BLaER1 treated with 17β-estradiol and CSF1 and Interleukin-3, amounts not matched to agents 10 nM and 100 nM (cell line): Measurements from ENCODE around the gene AMOT.

Source experiments
- H3K27ac ChIP-seq, 11 experiments: shearing (Covaris generic); formaldehyde crosslinking; 2 replicates each; pipeline ENCODE4 v1.8.1; 2022
- H3K27me3 ChIP-seq, 11 experiments: shearing (Covaris generic); formaldehyde crosslinking; 2 replicates each; pipeline ENCODE4 v1.8.1; 2022
- H3K36me3 ChIP-seq, 11 experiments: shearing (Covaris generic); formaldehyde crosslinking; 2 replicates each; pipeline ENCODE4 v1.8.1; 2022
- H3K4me1 ChIP-seq, 10 experiments: shearing (Covaris generic); formaldehyde crosslinking; 2 replicates each; pipeline ENCODE4 v1.8.1; 2022
- H3K4me2 ChIP-seq, 11 experiments: shearing (Covaris generic); formaldehyde crosslinking; 2 replicates each; pipeline ENCODE4 v1.8.1; 2022
- H3K4me3 ChIP-seq, 10 experiments: shearing (Covaris generic); formaldehyde crosslinking; 2 replicates each; pipeline ENCODE4 v1.8.1; 2022
- H3K9ac ChIP-seq, 11 experiments: shearing (Covaris generic); formaldehyde crosslinking; 2 replicates each; pipeline ENCODE4 v1.8.1; 2022
- H3K9me3 ChIP-seq, 11 experiments: shearing (Covaris generic); formaldehyde crosslinking; replicated peaks in 1 of 11; 2 replicates each; pipeline ENCODE4 v1.8.1; 2022
- H4K20me1 ChIP-seq, 11 experiments: shearing (Covaris generic); formaldehyde crosslinking; 2 replicates each; pipeline ENCODE4 v1.8.1; 2022
- Cebpa-rat ChIP-seq, 11 experiments: shearing (Covaris generic); IDR thresholded peaks; 2 replicates each; pipeline ENCODE4 v1.8.1; 2022

AMOT gene

DNA sequence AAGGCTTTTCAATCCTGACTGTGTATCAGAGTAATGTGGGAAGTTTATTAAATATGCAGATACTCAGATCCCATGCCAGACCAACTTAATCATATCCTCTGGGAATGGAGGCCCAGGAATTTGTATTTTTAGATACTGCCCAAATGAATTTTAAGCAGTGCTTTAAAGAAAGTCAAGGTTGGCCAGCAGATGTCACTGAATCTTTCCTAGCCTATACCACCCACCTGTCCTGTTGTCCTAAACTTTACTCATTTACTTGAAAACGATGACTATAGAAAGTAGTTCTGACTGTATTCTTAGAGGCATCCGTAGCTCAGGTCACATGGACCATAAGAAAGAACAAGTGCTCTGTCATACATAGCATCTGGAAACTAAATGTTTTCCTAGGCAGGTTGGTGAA lies 79.9 kb downstream of the AMOT start:
- Histone ChIP-seq H3K4me1 (peaks cover 24 to 40% (median 33%) of the 10 kb centered on the region in 10 experiments), H3K9ac (no peak overlapping the region), H4K20me1 (peaks cover 0 to 2% (median 0%) of the 10 kb centered on the region in 11 experiments; a peak in 1 of 22 replicates), H3K9me3 (peaks cover 0 to 26% (median 6%) of the 10 kb centered on the region in 11 experiments; a peak in 7 of 22 replicates), H3K4me2 (peak overlapping the region; percentile 23 to 75 (median 63)), H3K36me3 (no peaks in the 10 kb centered on the region), H3K4me3 (peak overlapping the region in 2 of 10 experiments; percentile 1 to 35; a peak in 1 of 20 replicates), H3K27me3 (peaks cover 66 to 99% (median 95%) of the 10 kb centered on the region in 11 experiments), H3K27ac (peak overlapping the region in 2 of 11 experiments; percentile 9 to 34; a peak in 2 of 22 replicates)
- TF ChIP-seq Cebpa-rat (IDR thresholded peaks at IDR 0.05), result no peak

DNA sequence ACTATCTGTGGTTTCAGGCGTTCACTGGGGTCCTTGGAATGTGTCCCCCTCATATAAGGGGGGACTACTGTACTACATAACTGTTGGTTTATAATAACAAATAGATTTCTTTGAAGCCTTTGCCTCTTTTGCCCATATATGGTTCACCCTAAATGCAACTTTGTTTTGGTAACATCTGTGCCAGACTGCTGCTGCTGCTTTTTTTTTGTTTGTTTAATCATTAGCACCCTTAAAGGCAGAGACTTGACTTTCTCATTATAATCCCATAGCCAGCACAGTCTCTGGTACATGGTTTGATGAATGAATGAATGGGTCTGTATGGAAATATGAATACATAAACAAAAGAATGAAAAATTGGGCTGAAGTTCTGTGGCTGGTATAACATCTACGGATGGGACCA lies 80.7 kb downstream of the AMOT start:
- H3K9ac ChIP-seq, result no peak overlapping the region
- no peaks in the 10 kb centered on the region for H3K36me3 ChIP-seq
- TF ChIP-seq Cebpa-rat (IDR thresholded peaks at IDR 0.05), result no peak
- H3K9me3 ChIP-seq, result peaks cover 0 to 19% (median 6%) of the 10 kb centered on the region in 11 experiments; a peak in 7 of 22 replicates
- peak overlapping the region in 7 of 11 experiments; percentile 51 to 75 (median 63); a peak in 12 of 22 replicates for H3K4me2 ChIP-seq
- H3K27ac ChIP-seq, result no peak overlapping the region
- no peak overlapping the region for H3K4me3 ChIP-seq
- H3K4me1 ChIP-seq, result peaks cover 24 to 40% (median 33%) of the 10 kb centered on the region in 10 experiments
- peaks cover 0 to 3% (median 0%) of the 10 kb centered on the region in 11 experiments; a peak in 1 of 22 replicates for H4K20me1 ChIP-seq
- H3K27me3 ChIP-seq, result peaks cover 68 to 98% (median 96%) of the 10 kb centered on the region in 11 experiments

DNA sequence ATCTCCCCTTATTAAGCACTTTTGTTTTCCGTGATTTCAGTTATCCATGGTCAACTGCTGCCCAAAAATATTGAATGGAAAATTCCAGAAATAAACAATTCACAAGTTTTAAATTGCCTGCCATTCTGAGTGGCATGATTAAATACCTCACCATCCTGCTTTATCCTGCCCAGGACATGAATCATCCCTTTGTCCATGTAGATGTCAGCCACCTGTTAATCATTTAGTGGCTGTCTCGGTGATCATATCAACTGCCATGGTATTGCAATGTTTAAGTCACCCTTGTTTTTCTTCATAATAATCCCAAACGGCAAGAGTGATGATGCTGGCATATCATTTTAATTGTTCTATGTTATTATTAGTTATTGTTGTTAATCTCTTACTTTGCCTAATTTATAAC lies 81.1 kb downstream of the AMOT start:
- no peaks in the 10 kb centered on the region for H3K36me3 ChIP-seq
- no peak overlapping the region for H3K9ac ChIP-seq
- TF ChIP-seq Cebpa-rat (IDR thresholded peaks at IDR 0.05), result no peak
- H3K4me3 ChIP-seq, result no peak overlapping the region
- H3K4me1 ChIP-seq, result peaks cover 24 to 40% (median 33%) of the 10 kb centered on the region in 10 experiments
- peaks cover 0 to 16% (median 6%) of the 10 kb centered on the region in 11 experiments; a peak in 7 of 22 replicates for H3K9me3 ChIP-seq
- H3K27me3 ChIP-seq, result peaks cover 68 to 97% (median 92%) of the 10 kb centered on the region in 11 experiments
- no peak overlapping the region for H3K27ac ChIP-seq
- peak overlapping the region in 4 of 11 experiments; percentile 63 to 75 (median 70); a peak in 6 of 22 replicates for H3K4me2 ChIP-seq
- peaks cover 0 to 3% (median 0%) of the 10 kb centered on the region in 11 experiments; a peak in 1 of 22 replicates for H4K20me1 ChIP-seq

DNA sequence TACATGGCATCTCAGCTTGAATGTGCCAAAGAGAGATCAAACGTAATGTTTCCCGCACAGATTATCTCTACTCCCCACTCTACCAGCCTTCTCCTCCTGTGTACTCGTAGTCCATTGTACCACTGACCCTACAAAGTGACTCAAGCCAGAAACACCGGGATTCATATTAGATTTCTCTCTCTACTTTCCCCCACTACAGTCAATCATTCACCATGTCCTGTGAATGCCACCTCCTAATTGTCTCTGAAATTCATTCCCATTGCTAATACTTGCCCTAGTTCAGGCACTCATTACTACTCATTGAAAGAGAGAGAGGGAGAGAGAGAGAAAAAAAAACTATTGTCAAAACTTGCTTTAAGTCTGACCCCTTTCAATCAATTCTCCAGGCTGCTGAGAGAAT lies 82.7 kb downstream of the AMOT start:
- H3K27ac ChIP-seq, result no peak overlapping the region
- 0 out of 22 replicates have a peak, but pooled peaks cover 0 to 3% (median 0%) of the 10 kb centered on the region in 11 experiments for H4K20me1 ChIP-seq
- no peak overlapping the region for H3K9ac ChIP-seq
- peaks cover 67 to 97% (median 88%) of the 10 kb centered on the region in 11 experiments for H3K27me3 ChIP-seq
- H3K9me3 ChIP-seq, result peaks cover 0 to 9% (median 6%) of the 10 kb centered on the region in 11 experiments; a peak in 6 of 22 replicates
- no peaks in the 10 kb centered on the region for H3K36me3 ChIP-seq
- no peak overlapping the region for H3K4me2 ChIP-seq
- no peak overlapping the region for H3K4me3 ChIP-seq
- no peak for TF ChIP-seq Cebpa-rat (IDR thresholded peaks at IDR 0.05)
- peaks cover 24 to 39% (median 33%) of the 10 kb centered on the region in 10 experiments for H3K4me1 ChIP-seq

DNA sequence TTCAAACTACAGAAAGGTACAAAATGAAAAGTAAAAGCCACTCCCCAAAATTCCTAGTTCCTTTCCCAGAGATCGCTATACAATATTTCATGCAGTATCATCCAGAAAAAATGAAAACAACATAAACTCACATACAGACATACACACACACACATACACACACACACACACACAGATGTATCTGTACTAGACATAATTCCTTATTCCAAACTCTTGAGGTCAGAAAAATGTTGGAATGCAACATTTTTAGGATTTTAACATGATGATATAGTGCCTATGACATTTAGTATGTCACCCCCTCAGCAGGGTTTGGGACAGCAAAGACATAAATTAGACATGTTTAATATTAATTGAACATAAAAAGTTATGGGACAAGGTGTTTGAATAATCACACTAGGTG lies 87.5 kb downstream of the AMOT start:
- H3K9me3 ChIP-seq, result peaks cover 0 to 6% (median 0%) of the 10 kb centered on the region in 11 experiments; a peak in 1 of 22 replicates
- no peak overlapping the region for H3K4me3 ChIP-seq
- H3K4me1 ChIP-seq, result no peaks in the 10 kb centered on the region
- no peak overlapping the region for H3K4me2 ChIP-seq
- H3K27me3 ChIP-seq, result peaks cover 25 to 73% (median 55%) of the 10 kb centered on the region in 11 experiments
- no peak overlapping the region for H3K9ac ChIP-seq
- no peaks in the 10 kb centered on the region for H3K36me3 ChIP-seq
- no peak overlapping the region for H3K27ac ChIP-seq
- no peak for TF ChIP-seq Cebpa-rat (IDR thresholded peaks at IDR 0.05)
- 0 out of 22 replicates have a peak, but pooled peaks cover 0 to 3% (median 0%) of the 10 kb centered on the region in 11 experiments for H4K20me1 ChIP-seq

DNA sequence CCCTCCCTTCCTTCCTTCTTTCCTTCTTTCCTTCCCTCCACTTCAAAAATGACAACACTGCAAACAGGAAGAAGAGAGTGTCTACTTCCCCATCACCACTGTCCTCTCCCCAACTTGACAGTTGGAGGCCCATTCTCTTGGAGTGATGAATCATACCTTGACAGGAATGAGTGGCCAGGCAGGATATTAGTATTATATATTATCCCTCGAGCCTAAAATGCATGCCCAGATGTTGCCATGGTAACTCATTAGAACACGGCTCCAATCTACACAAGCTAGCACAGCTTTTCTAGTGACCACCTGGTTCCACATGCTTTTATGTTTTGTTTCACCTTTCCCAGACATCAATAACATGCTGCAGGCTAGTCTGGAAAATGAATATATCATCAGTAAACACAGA lies 89.6 kb downstream of the AMOT start:
- Histone ChIP-seq H3K4me2 (no peak overlapping the region), H4K20me1 (0 out of 22 replicates have a peak, but pooled peaks cover 0 to 3% (median 0%) of the 10 kb centered on the region in 11 experiments), H3K36me3 (no peaks in the 10 kb centered on the region), H3K27ac (no peak overlapping the region), H3K27me3 (peaks cover 7 to 65% (median 48%) of the 10 kb centered on the region in 11 experiments; a peak in 20 of 22 replicates), H3K4me3 (no peak overlapping the region), H3K4me1 (no peaks in the 10 kb centered on the region), H3K9me3 (peaks cover 0 to 6% (median 0%) of the 10 kb centered on the region in 11 experiments; a peak in 1 of 22 replicates), H3K9ac (no peak overlapping the region)
- TF ChIP-seq Cebpa-rat (IDR thresholded peaks at IDR 0.05), result no peak

DNA sequence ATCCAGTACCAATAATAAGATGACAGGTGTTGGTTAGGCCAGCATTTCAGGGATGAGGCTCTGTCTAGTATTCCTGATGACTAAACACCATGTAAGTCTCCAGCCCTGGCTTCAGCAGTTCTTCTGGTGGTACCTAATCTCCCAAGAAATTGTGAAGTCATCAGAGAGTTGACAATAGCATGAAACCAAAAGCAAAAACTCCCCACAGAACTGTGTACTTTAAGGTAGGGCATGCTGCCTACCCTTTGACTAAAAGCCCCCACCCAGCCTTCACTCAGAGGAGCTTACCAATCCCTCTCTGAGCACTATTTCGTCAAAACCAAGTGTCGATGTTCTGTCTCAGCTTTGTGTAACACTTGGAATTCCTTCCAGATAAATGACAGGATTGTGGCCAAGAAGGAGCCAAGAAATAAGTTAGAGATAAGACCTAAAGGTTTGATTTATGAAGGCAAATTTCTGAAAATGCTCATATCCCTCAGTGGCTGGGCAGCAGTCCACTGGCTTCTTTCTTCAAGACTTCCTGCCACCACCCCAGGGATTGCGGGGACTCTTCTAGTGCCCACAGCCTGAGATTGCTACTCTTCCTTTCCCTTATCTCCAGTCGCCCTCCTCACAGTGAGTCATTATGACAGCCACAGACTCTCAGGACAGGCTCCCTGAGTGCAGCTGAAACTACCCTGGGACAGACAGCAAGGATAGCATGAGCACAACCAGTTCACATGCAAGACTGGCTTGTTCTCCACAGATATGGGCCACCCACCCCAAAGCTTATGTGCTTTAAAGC lies 93.6 kb downstream of the AMOT start:
- Histone ChIP-seq H3K4me1 (no peaks in the 10 kb centered on the region), H3K9ac (no peak overlapping the region), H4K20me1 (no peaks in the 10 kb centered on the region), H3K9me3 (peaks cover 0 to 6% (median 0%) of the 10 kb centered on the region in 11 experiments; a peak in 2 of 22 replicates), H3K27ac (no peak overlapping the region), H3K27me3 (peaks cover 41 to 74% (median 66%) of the 10 kb centered on the region in 11 experiments), H3K36me3 (no peaks in the 10 kb centered on the region), H3K4me3 (no peak overlapping the region), H3K4me2 (no peak overlapping the region)
- no peak for TF ChIP-seq Cebpa-rat (IDR thresholded peaks at IDR 0.05)

DNA sequence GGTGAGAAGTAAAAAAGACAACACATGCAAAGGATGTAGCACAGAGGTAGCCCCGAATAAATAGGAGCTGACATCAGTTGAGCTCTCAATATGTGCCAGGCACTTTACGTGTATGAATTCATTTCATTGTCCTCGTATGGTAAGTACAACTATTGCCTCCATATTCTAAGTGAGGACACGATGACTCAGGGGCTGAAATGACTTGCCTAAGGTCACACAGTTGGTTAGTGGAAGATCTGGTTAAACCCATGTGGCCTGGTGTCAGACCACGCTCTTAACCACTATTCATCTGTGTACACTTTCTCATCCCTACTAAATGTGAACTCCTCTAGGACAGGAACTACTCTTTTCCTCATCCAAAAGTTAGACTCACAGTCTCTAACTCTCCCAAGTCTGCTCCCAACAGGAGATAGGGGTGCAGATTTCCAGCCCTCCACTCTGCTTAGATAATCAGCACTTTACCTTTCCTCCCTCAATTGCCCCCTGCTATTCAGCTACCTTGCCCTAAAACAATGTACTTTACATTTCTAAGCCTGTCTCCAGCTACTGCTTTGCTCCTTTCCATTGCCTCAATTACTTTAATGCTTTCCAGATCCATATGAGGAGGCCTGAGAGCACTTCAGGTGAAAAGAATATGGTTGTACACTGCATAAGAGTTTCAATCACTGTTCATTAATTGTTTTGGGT lies 102.1 kb downstream of the AMOT start:
- H3K27me3 ChIP-seq, result peaks cover 94 to 100% (median 100%) of the 10 kb centered on the region in 11 experiments
- H3K4me2 ChIP-seq, result no peak overlapping the region
- peaks cover 10 to 18% (median 13%) of the 10 kb centered on the region in 10 experiments; a peak in 16 of 20 replicates for H3K4me1 ChIP-seq
- H3K36me3 ChIP-seq, result no peaks in the 10 kb centered on the region
- no peaks in the 10 kb centered on the region for H4K20me1 ChIP-seq
- TF ChIP-seq Cebpa-rat (IDR thresholded peaks at IDR 0.05), result no peak
- H3K27ac ChIP-seq, result no peak overlapping the region
- H3K4me3 ChIP-seq, result no peak overlapping the region
- no peak overlapping the region for H3K9ac ChIP-seq
- H3K9me3 ChIP-seq, result peaks cover 0 to 3% (median 0%) of the 10 kb centered on the region in 11 experiments; a peak in 3 of 22 replicates
